ENCODE data around the gene FGD3.

The FGD3 gene

DNA sequence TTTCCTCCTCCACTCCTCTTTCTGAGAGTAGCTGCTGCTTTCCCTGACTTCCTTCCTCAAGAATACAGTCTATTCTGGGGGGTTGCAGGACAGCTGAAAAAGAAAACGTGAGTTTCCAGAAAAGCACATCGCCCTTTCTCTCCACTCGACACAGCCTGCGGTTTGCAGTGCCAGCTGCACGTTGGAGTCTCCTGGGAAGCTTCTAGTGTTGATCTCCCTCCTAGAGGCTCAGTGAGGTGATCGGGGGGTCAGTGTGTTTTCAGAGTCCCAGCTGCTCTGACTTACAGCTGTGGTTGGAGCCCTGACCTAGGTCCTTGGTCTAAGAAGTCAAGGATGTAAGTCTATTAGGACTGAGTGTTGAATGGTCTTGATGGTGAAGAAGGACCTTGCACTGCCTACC is 86.2 kb downstream of the FGD3 start:
- DNase-seq = no peak

DNA sequence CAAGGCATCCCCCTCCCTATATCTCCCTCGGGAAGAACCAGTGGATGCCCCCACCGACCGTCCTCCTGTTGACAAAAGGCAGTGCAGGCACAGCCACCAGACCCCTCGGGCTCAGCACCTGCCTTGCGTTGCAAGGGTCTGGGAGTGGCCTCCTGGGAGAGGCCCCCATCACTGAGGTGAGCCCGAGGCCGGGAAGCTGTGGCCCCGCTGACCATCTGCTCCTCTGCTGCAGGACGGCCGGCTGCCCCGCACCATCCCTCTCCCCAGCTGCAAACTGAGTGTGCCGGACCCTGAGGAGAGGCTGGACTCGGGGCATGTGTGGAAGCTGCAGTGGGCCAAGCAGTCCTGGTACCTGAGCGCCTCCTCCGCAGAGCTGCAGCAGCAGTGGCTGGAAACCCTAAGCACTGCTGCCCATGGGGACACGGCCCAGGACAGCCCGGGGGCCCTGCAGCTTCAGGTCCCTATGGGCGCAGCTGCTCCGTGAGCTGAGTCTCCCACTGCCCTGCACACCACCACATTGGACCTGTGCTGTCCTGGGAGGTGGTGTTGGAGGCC is 87.9 kb downstream of the FGD3 start:
- DNase-seq = no peak

- DNase-seq = no peak
These were observed 88.6 kb downstream of the FGD3 start for GRCh38 chr9:93035821-93036351.

GRCh38 chr9:93036887-93037475 is 89.7 kb downstream of the FGD3 start:
- no peak for DNase-seq

DNA sequence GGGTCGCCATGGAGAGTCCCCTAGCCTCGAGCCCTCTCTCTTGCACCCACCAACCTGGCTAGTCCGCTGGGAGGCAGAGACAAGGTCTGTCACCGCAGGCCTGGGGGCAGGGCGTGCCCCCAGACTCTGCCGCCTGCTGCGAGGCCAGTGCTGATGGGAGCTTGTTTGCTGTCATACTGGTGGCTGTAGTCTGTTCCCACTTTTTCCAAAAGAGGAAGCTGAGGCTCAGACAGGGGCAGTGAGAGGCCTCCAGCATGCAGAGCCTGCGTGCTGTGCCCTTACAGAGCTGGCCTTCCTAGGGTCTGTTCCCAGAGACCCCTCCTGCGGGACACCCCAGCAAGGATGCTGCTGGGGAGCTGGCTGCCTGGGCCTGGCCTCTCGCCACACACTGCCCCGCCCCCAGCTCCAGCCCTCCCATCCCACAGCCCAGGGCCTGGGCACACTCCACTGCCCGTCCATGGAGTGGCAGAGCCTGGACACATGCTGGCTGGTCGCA is 90.2 kb downstream of the FGD3 start:
- DNase-seq = no peak

- DNase-seq = no peak
These were observed 91.6 kb downstream of the FGD3 start for GRCh38 chr9:93038918-93039317.

DNA sequence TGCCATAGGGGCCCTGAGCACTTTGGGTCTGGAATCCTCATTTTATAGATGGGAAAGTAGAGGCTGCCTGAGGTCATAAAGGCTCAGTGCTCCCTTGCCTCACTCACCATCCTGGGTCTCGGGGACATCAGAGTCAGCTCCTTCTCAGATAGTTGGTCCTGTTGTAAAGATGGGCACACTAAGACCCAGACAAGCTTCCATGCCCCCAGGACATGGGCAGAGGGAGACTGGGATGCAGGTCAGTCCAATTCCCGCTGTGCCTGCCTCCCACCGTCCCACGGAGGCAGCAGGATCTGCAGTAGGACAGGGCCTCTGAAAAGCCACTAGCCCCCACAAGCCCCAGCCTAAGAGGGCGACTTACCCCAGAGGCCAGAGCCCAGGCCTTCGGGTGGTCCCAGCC is 92.1 kb downstream of the FGD3 start:
- no peak for DNase-seq

DNA sequence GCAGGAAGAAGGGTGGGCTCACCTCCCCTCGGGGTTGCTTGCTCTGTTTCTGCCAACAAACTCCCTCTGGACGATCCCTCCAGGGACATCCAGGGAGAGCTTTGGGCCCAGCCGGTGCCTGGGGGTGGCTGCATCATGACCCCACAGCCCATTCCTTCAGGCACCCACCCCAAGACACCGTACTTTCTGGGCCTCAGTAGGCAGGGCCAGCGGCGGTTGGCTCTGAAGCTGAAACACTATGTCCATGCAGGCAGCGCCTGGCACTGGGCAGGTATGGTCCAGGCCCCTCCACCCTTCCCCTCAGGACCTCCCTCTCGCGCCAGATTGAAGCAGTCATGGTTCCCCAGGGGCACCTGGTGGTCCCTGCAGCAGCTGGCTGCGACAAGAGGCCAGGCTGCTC is 92.7 kb downstream of the FGD3 start:
- DNase-seq = no peak

- no peak for DNase-seq
These were observed 93.1 kb downstream of the FGD3 start for GRCh38 chr9:93040409-93040808.

DNA sequence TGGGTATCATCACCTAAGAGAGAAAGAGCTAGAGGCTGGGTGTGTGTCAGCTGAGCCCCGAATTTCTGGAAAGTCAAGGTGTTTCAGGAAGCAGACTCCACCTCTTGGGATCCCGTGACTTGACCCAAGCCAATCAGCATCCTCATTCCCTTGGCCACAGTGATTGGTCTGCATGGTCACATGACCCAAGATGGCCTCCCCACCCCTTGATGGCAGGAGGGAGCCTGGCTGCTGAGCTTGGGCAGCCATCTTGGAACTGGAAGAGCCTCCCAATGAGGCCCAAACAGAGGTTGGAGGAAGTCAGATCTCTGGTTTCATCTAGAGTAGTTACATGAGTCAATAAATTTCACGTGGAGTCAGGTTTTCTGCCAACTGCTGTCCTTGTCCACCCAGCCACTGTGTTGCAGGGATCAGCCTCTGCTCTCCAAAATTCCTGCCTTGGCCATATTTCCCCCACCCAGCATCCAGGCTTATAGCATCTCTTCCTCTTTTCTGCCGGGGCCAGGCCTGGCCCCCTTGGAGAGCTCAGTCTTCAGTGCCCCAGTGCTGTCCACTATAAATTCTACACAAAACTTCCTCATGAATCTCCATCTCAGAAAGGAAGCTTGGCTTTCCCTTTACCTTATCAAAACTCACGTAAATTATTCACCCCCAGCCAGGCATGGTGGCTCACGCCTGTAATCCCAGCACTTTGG is 93.9 kb downstream of the FGD3 start:
- no peak for DNase-seq

GRCh38 chr9:93043122-93043521 is 95.8 kb downstream of the FGD3 start:
- DNase-seq = no peak

- no peak for DNase-seq
These were observed 98.2 kb downstream of the FGD3 start for GRCh38 chr9:93045521-93045920.

GRCh38 chr9:93048566-93049448 is 101.5 kb downstream of the FGD3 start:
- no peak for DNase-seq

- DNase-seq = no peak
These were observed 102.2 kb downstream of the FGD3 start for GRCh38 chr9:93049491-93049890.

GRCh38 chr9:93050231-93050630 is 102.9 kb downstream of the FGD3 start:
- DNase-seq = no peak

GRCh38 chr9:93051680-93052089 is 104.4 kb downstream of the FGD3 start:
- no peak for DNase-seq

GRCh38 chr9:93052791-93053540 is 105.6 kb downstream of the FGD3 start:
- DNase-seq = no peak

GRCh38 chr9:93053781-93054331 is 106.5 kb downstream of the FGD3 start:
- no peak for DNase-seq

- DNase-seq = no peak
These were observed 107.7 kb downstream of the FGD3 start for GRCh38 chr9:93054758-93055704.

DNA sequence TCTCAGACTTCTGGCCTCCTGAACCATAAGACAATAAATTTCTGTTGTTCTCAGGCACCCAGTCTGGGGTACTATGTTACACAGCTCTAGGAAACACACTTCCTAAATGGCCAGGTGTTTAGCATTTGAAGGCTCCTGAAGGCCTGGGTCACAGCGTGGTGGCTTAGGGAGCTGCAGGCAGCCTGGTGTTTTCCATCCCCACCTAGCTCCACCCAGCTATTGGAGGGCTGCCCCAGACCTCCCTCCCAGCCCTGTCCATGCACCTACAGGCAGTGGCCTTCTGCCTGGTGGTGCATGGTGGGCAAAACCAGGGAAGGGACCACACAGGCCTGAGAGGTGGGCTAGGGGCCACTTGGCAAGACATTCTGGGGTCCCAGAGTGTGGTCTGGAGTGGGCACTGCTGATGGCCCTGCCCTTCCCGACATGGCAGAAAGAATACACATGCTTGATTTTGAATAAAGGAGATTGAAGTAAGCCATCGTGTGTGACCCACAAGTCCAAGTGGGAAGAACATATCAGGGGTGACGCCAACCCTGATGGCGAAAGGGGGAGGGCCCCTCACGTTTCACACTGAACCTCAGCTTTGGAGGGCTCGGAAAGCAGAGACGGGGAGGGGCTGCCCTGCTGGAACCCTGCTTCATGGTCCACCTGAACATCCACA is 109.8 kb downstream of the FGD3 start:
- no peak for DNase-seq
